ENCODE results near the gene PDSS2.

DNA sequence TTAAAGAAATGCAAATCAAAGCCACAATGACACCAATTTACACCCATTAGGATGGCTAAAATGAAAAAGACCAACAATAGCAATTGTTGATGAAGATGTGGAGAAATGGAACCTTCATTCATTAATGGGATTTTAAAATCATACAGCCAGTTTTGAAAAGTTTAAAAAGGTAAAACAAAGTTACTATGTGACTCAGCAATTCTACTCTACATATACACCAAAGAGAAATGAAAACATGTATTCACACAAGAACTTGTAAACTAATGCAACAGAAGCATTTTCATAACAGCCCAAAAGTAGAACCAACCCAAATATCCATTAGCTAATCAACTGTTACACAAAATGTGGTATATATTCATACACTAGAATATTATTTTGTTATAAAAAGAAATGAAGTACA, 75.7 kb downstream of the PDSS2 start:
- TF ChIP-seq, protein P1, sequence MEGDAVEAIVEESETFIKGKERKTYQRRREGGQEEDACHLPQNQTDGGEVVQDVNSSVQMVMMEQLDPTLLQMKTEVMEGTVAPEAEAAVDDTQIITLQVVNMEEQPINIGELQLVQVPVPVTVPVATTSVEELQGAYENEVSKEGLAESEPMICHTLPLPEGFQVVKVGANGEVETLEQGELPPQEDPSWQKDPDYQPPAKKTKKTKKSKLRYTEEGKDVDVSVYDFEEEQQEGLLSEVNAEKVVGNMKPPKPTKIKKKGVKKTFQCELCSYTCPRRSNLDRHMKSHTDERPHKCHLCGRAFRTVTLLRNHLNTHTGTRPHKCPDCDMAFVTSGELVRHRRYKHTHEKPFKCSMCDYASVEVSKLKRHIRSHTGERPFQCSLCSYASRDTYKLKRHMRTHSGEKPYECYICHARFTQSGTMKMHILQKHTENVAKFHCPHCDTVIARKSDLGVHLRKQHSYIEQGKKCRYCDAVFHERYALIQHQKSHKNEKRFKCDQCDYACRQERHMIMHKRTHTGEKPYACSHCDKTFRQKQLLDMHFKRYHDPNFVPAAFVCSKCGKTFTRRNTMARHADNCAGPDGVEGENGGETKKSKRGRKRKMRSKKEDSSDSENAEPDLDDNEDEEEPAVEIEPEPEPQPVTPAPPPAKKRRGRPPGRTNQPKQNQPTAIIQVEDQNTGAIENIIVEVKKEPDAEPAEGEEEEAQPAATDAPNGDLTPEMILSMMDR (IDR thresholded peaks at IDR 0.05), result no peak
- no peak for TF ChIP-seq ZFX (IDR thresholded peaks at IDR 0.05; ENCODE audit: borderline replicate concordance)

Measured in 22Rv1 (cell line).